Measurements from ENCODE around the gene IL36A.

Gene IL36A

DNA sequence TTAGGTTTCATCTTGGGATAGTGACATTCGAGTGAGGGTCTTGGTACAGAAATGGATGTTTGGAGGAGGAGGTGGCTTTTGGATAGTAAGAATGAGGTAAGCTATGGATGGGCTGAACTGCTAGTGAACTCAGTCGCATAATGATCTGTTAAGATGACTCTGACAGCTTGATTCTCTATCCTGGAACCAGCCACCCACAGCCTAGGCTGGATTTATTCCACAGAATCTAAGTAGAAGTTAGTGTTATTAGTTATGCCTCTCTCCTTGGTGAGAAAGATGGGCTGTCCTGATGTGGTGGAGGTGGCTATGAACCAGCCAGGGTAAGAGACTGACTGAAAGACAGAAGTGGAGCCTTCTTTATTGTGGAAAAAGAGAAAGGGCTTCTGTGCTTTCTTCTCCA is 22.4 kb downstream of the IL36A start:
- TF ChIP-seq, protein P1, sequence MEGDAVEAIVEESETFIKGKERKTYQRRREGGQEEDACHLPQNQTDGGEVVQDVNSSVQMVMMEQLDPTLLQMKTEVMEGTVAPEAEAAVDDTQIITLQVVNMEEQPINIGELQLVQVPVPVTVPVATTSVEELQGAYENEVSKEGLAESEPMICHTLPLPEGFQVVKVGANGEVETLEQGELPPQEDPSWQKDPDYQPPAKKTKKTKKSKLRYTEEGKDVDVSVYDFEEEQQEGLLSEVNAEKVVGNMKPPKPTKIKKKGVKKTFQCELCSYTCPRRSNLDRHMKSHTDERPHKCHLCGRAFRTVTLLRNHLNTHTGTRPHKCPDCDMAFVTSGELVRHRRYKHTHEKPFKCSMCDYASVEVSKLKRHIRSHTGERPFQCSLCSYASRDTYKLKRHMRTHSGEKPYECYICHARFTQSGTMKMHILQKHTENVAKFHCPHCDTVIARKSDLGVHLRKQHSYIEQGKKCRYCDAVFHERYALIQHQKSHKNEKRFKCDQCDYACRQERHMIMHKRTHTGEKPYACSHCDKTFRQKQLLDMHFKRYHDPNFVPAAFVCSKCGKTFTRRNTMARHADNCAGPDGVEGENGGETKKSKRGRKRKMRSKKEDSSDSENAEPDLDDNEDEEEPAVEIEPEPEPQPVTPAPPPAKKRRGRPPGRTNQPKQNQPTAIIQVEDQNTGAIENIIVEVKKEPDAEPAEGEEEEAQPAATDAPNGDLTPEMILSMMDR (IDR thresholded peaks at IDR 0.05; ENCODE audit: low read depth, low read length), result no peak
- H3K4me3 ChIP-seq (ENCODE audit: low read depth, low read length), result no peak overlapping the region

DNA sequence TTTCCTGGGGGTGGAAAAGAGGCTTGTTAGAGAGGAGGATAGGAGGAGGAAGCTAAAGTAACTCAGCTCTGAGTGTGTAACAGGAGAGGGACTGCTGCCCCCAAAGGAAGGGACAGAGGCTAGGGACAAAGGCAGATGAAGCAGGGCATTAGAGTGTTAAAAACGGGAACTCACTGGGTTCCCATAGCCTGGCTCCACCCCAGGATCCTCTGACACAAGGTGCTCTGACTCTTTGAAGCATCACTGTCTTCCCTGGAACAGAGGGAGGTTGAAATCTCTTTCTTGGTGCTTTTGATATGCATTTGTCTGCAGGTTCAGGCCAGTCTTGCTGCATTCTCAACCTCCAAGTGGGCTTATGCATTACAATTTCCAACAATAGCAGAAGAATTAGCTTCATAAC is 22.9 kb downstream of the IL36A start:
- TF ChIP-seq, protein P1 (IDR thresholded peaks at IDR 0.05; ENCODE audit: low read depth, low read length), result no peak
- no peak overlapping the region for H3K4me3 ChIP-seq (ENCODE audit: low read depth, low read length)

DNA sequence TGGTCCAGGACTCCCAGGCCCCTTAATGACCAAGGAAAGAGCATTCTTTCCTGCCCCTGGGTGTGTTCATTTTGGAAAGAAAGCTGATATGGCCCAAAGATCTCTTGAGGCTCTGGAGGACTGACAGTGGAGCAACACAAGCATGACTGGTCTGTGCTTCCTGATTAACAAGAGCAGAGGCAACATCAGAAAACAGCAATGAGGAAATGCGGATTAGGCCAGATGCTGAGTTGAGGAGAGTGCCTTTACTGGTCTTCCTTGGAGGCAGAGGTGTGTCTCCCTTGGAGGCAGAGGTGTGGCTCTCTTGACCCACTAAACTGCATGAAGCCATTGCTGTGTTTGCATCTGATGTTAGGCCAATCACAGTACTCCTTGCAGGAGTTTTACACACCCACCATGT is 27.5 kb downstream of the IL36A start:
- TF ChIP-seq, protein P1 (IDR thresholded peaks at IDR 0.05; ENCODE audit: low read depth, low read length), result no peak
- H3K4me3 ChIP-seq (ENCODE audit: low read depth, low read length), result no peak overlapping the region

DNA sequence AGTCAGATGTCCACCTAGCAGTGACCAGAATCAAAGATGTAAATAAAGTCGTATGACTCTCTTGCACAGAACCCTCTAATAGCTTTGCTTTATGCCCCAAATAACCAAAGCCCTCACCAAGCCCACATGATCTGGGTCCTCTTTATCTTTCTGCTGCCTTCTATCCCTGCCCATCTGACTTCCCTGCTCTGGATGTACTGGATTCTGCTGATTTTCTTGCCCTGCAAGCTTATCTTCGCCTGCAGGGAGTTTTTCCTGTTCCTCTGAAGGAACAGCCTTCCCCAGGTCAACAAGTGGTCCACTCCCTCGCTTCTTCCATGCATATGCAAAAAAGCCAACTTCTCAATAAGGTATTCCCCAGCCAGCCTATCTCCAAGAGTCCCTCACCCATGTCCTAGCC is 28.8 kb downstream of the IL36A start:
- H3K4me3 ChIP-seq (ENCODE audit: low read depth, low read length), result no peak overlapping the region
- TF ChIP-seq, protein P1 (IDR thresholded peaks at IDR 0.05; ENCODE audit: low read depth, low read length), result no peak

DNA sequence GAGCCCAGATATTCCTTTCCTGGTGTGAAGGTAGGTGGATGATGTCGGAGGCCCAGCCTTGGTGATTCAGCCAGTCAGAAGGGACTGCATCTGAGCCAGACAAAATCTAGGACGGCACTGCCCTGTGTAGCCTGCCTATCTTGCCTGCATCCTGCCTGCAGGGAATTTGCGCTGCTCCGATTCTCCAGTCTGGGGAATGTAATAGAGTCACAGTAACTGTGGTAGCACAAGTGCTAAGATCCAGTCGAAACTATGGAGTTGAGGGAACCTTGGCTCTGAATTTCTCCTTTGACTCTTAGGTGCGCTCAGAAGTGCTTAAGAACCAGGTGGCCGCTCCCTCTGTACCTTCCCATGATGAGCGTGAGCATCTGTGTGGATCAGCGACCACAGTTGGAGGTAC is 31.5 kb downstream of the IL36A start:
- TF ChIP-seq, protein P1 (IDR thresholded peaks at IDR 0.05; ENCODE audit: low read depth, low read length), result no peak
- no peak overlapping the region for H3K4me3 ChIP-seq (ENCODE audit: low read depth, low read length)

DNA sequence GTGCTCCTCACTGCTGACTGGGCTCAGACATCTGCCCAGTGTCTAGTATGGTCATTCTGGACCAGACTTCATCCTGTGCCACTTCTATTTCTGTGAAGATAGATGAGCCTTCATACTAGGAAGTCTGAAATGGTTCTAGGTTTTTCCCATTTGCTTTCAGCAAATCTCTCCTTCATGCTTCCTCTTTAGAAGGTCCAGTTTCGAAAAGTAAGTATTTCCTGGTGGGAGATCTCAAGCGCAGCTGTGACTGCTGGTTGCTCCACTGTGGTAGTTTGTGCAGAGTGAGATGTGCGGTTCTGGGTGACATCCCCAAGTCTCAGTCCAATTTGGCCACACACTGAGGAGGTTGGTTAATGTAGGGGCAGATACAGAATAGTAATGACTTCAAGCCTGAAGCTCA is 33.0 kb downstream of the IL36A start:
- TF ChIP-seq, protein P1 (IDR thresholded peaks at IDR 0.05; ENCODE audit: low read depth, low read length), result no peak
- no peak overlapping the region for H3K4me3 ChIP-seq (ENCODE audit: low read depth, low read length)

DNA sequence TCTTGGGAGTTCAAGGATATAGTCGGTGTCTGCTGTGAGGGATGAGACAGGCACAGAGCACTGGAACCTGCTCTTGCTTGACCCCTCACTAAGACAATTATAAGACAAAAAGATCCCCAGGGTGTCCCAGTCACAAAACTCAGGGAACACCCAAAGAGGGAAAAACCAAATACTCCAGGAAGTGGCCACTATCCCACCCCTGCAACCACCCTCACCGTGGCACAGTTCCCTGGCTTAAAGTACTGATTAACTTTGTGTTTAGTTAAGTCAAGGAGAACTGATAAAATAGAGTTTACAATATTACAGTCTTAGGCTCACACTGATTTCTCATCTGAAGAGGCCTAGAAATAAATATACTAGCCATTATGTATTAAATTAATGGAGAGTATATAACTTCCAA is 33.9 kb downstream of the IL36A start:
- TF ChIP-seq, protein P1 (IDR thresholded peaks at IDR 0.05; ENCODE audit: low read depth, low read length), result no peak
- H3K4me3 ChIP-seq (ENCODE audit: low read depth, low read length), result no peak overlapping the region

Data from WI38 (cell line).